Measurements from ENCODE around the gene OSCP1.

GRCh38 chr1:36380143-36380619 is 70.1 kb downstream of the OSCP1 start:
- TF ChIP-seq CTCF (IDR thresholded peaks at IDR 0.05), result no peak
- no peak for TF ChIP-seq POLR2A (IDR thresholded peaks at IDR 0.05)
- no peak for TF ChIP-seq POLR2AphosphoS5 (IDR thresholded peaks at IDR 0.05; ENCODE audit: insufficient read depth in 1 of 2, low read depth in 1 of 2)

Data from vagina (tissue), 2 donors.